IPS-NIHi11 (cell line): Measurements from ENCODE around the gene CD72.

Experiments
- DNase-seq: peaks from one replicate; pipeline ENCODE4 v3.0.0; 2012; ENCODE audit warnings: mixed read lengths, low spot score

Gene CD72, protein sequence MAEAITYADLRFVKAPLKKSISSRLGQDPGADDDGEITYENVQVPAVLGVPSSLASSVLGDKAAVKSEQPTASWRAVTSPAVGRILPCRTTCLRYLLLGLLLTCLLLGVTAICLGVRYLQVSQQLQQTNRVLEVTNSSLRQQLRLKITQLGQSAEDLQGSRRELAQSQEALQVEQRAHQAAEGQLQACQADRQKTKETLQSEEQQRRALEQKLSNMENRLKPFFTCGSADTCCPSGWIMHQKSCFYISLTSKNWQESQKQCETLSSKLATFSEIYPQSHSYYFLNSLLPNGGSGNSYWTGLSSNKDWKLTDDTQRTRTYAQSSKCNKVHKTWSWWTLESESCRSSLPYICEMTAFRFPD

DNA sequence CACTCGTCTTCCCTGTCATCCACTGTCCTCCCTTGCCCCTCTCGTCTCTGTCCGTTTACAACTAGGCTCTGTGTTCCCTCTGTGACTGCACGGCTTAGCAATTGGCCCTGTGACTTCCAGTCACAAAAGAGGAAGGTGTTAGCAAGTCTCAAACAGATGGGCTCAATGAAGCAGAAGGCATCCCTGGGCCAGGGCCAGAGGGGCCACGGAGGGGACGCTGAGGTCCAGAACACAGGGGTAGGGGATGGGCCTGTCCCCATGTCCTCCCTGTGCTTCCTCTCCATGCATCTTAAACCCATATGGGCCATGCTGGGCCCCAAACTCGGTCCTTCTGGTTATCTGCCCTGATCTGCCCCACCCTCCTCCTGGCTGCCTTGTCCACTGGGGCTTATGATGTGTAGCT lies at the start of gene CD72:
Gene CD72, minus strand, starts transcription at position 89 of the 403 bp plus-strand sequence. CDS start 110 bp downstream, outside the sequence.
- no peak for DNase-seq

DNA sequence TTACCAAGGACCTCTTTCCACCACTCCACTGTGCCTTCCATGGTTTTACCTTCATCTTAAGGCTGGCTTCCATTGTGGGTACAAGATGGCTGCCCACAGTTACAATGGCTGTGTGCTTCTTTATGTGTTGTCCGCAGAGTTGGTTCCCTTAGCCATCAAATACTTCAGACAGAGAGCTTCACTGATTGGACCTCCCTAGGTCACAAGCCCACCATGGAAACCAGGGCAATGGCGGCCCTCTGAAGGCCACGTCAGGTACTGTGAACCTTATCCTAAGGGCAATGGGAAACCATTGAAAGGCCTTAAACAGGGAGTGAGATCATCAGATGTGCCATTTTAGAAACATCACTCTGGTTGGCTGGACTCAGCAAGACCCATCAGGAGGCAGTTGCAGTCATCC lies 49.7 kb upstream of the CD72 start:
- no peak for DNase-seq

DNA sequence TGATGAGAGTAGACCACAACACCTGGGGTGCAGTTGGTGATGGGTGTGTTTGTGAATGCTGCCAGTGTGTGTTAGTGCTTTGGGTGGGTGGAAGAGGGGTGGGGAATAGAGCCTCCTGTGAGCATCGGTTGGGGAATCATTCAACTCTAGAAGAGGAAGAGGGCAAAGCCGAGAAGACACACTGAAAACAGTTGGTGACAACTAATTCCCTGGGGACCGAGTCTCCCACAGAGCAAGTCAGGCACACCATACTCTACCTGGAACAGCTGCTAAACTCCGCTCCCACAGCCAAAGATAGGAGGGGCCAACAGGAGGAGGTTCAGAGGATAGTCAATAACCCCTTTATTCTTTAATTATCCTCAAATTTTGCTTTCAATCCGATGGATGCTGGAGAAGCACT lies 48.3 kb upstream of the CD72 start:
- no peak for DNase-seq

- no peak for DNase-seq
These were observed 47.8 kb upstream of the CD72 start for GRCh38 chr9:35666045-35666444.

DNA sequence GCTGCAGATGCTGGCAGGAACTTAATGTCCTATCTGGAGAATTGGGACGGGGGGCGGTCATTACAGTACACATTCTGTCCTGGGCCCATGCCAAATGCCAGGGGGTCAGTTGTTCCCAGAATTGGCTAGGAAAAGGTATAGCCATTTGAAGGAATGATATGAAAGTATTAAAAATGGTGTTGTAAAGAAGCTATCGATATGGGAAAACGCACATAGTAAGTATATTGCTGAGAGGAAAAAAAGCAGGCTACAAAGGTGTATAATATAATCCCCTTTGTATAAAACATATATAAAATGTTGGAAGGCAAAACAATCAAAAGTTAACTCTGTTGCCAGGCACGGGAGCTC lies 47.2 kb upstream of the CD72 start:
- DNase-seq: no peak

DNA sequence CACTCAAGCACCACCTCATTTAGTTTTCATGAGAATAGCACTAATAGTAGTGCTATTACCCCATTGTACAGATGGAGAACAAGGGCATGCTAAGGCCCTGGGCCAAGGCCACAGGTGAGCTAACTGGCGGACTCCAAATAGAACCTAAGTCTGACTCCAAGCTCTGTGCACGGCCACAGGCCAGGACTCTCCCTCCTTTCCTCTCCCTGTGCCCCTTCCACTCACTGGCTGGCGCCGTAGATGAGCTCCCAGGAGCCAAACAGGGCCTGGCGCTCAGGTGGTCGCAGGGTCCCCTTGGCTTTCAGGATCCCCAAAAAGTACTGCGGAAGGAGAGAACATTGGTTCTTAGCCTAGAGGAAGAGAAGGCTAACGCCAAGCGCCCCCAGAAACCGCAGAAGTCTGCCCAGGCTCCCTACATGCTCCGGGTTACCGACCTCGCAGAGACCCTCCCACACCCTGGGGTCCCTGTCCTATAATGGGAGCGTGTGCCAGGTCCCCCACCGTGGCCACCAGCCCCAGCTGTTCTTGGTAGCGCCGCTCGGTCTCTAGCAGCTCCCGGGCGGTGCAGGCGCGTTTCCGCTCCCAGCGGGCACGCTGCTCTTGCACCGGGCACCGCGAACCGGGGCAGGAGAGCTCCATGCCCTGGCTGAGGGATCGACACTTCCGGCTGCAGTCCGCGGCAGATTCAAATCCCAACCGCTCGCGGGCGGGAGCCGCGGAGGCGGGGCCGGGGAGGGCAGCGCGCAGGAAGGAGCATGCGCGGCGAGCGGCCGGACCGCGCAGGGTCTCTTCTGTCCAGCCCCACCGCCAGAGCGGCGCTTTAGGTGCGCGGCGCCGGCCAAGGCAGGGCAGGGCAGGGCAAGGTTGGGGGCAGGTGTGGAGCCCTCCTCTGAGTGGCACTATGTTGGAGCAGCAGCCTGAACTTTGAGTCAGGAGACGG lies 46.6 kb upstream of the CD72 start, which contains the start of gene ARHGEF39:
Gene ARHGEF39, minus strand, starts transcription at position 665 of the 940 bp plus-strand sequence. Its CDS starts 26 bp downstream, at position 639.
- peak; percentile 96 for DNase-seq

GRCh38 chr9:35662437-35662836 lies 44.2 kb upstream of the CD72 start:
- DNase-seq: no peak

- DNase-seq: no peak
These were observed 43.6 kb upstream of the CD72 start for GRCh38 chr9:35661756-35662350.

DNA sequence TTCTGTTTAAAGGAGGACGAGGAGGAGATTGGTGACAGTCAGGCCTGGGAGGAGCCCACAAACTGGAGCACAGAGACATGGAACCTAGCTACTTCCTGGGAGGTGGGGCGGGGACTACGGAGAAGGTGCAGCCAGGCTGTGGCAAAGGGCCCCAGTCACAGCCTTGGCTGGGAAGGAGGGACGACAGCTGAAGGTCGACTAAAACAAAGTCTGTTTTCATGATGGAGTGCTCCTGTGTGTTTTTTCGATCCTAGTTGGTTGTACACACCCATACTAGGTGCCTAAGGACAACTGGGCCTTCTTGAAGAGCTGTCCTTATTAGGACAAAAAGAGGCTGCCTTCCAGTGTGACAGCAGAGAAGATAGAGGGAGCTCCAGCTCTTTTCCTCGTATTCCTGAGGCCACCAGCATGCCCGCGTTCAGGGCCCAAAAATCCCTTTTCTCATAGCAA lies 42.8 kb upstream of the CD72 start:
- DNase-seq: no peak

GRCh38 chr9:35659340-35659739 lies 41.1 kb upstream of the CD72 start:
- DNase-seq: no peak

- DNase-seq: no peak
These were observed 40.7 kb upstream of the CD72 start for GRCh38 chr9:35658968-35659220.

DNA sequence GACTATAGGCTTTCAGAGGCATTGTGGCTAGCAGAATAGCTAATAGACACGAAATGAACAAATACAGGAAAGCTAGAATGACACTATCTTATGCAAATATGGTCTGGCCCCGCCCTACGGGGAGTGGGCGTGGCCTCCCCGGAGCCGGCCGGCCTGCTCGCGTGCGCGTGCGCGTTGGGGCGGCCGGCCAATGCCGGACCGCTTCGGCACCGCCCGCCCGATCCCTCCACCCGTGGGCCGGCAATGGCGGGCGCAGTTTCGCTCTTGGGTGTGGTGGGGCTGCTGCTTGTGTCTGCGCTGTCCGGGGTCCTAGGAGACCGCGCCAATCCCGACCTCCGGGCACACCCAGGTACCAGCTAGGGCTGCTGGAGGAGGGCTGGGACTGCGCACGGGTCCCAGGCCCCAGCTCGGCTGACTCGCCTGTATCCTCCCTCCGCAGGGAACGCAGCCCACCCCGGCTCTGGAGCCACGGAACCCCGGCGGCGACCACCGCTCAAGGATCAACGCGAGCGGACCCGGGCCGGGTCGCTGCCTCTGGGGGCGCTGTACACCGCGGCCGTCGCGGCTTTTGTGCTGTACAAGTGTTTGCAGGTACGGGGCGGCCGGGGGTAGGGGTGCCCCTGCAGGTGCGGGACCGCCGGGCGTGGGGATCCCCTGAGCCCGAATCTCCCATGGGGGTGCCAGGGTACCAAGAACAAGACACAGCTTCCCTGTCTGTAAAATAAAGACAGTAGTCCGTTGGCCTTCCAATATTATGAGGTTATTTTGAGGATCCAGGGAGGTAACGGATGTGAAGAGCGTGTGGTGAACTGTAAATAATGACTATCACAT lies 40.1 kb upstream of the CD72 start, which contains the start of gene CCDC107:
Gene CCDC107, plus strand, starts transcription at position 156 of the 831 bp plus-strand sequence. Its CDS starts 88 bp downstream, at position 244.
- DNase-seq: peak; percentile 92

GRCh38 chr9:35657546-35658136 lies 39.4 kb upstream of the CD72 start, which contains the start of gene RMRP:
Gene RMRP, minus strand, starts transcription at chr9:35658019.
- peak; percentile 88 for DNase-seq

DNA sequence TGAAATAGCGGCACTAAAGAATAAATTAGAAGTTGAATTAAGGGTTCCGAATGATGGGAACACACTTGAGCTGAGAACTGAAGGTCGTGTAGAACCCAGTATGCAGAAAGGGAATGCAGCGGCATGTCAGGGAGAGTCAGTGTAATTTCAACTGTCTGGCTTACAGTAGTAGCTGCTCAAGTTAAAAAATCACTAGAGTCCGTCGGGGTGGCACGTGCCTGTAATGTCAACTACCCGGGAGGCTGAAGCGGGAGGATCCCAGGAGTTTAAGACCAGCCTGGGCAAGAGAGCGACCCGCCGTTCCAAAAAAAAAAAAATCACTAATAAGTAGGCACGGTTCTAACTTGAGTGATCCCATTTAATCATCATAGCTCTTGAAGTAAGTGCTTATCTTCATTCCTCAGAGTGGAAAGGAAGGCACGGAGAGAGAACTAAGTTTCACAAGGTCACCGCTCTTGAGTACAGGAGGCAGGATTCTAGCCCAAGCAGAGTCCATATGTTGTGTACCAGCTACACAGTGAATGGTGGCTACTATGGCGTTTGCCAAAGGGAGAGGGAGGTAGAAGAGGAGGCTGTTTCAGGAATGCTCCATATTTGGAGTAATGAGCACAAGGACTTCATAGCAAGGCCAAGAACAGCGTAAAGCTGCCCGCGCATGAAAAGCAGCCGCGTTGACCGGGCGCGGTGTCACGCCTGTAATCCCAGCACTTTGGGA lies 38.8 kb upstream of the CD72 start:
- DNase-seq: no peak

- no peak for DNase-seq
These were observed 38.1 kb upstream of the CD72 start for GRCh38 chr9:35656348-35656747.

GRCh38 chr9:35653611-35654010 lies 35.4 kb upstream of the CD72 start:
- no peak for DNase-seq

GRCh38 chr9:35652829-35653209 lies 34.6 kb upstream of the CD72 start:
- DNase-seq: no peak

- no peak for DNase-seq
These were observed 34.0 kb upstream of the CD72 start for GRCh38 chr9:35651956-35652828.

DNA sequence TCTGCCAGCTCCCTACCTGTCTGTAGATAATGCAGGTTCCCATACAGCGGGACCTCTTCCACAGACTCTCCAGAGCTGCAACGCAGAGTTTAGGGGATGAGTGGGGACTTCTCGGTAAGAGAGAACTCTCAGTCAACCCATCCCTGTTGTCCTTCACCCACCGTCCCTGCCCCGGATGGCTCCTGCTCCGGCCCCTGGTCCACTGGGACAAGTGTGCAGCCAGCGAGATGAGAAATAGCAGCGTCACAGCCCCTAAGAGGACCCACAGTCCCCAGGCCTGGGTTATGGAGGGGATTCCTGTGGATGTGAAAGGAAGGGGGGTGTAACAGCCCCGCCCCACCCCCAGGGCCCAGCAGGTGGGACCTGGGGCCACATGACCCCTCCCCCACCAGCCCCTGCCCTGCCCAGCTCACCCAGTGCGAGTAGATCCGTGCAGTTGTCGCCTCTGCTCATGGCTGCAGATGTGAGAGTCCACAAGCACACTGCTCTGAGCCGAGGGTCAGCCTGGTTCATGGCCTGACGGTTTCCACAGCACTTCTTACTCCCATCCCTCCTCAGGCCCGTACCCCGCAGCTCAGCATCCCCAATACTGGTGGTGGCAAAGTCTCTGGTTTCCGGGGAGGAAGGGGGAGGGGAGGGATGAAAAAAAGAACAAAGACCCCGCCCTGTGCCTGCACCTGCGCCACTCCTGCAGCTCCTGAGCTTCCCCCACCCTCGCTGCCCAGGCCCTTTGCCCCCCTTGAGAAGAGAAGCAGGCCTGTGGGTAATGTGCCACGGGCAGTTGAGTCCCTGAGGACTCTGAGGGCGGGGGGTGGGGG lies 32.3 kb upstream of the CD72 start, which contains the start of gene SIT1:
Gene SIT1, minus strand, starts transcription at position 591 of the 818 bp plus-strand sequence. Its CDS starts 78 bp downstream, at position 513.
- no peak for DNase-seq
